ENCODE data around the gene MATR3.

- no peak for TF ChIP-seq CTCF (conservative IDR thresholded peaks at IDR 0.05 in 1 of 2, IDR thresholded peaks at IDR 0.05 in 1 of 2; ENCODE audit: low read depth in 1 of 2, low read length in 2 of 2)
- TF ChIP-seq EZH2 (IDR thresholded peaks at IDR 0.05; ENCODE audit: low read length, missing control alignments): no peak
Observed at GRCh38 chr5:139376364-139376763, 82.8 kb downstream of the MATR3 start.

Data from fibroblast of lung (primary cell).